ENCODE data around the gene DNAJC27. TPM values are rescaled to one million over a fixed set of nuclear protein-coding genes. Genes with fewer than 3 reads are reported as not detected.

The DNAJC27 gene
- polyA plus RNA-seq, 1 of the 3 experiments (the other 2 are of a cell fraction): 2.4 TPM

DNA sequence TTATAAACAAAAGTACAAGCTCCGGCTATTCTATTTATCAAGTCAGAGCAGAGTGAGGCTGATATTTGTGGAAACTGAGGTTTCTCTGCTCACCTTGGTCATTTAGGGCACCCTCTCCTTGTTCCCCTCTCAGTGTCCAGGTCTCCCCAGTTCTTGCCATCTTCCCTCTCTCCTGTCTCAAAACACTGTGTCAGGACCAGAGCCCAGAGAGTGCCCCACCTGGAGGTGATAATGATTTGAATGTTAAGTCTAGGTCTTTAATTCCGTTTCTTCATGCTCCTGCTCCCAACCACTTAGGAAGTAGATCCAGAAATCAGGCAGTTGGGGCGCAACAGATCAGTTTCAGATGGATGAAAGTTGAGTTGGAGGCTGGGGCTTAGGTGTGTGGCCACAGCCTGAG is 42.5 kb downstream of the DNAJC27 start:
- DNase-seq: no peak
- Histone ChIP-seq H3K9ac (no peak overlapping the region), H3K4me1 (ENCODE audit: control insufficient read depth in 1 of 2, insufficient read depth in 2 of 2, low read depth in 1 of 2, low read length in 1 of 2) (no peaks in the 10 kb centered on the region), H3F3A (replicated peaks; ENCODE audit: insufficient read depth) (no peaks in the 10 kb centered on the region), H3K79me2 (ENCODE audit: insufficient read depth) (no peaks in the 10 kb centered on the region), H4K20me1 (ENCODE audit: insufficient read depth) (no peaks in the 10 kb centered on the region), H3K4me2 (no peak overlapping the region), H3K36me3 (replicated peaks in 1 of 2; ENCODE audit: control insufficient read depth in 1 of 2, insufficient read depth in 2 of 2, low read length in 1 of 2) (no peaks in the 10 kb centered on the region), H3K4me3 (ENCODE audit: low read depth in 2 of 2, low read length in 1 of 2) (no peak overlapping the region), H2AFZ (ENCODE audit: low read depth) (no peak overlapping the region), H3K27ac (ENCODE audit: low read depth in 2 of 2, low read length in 1 of 2) (no peak overlapping the region), H3K27me3 (ENCODE audit: insufficient read depth) (no peaks in the 10 kb centered on the region), H3K9me2 (no peaks in the 10 kb centered on the region), H3K9me3 (no peaks in the 10 kb centered on the region)
- over 99% methylated on average over 3 of the region's 3 CpGs for WGBS (ENCODE audit: low lambda C conversion rate)
- TF ChIP-seq, protein P1, sequence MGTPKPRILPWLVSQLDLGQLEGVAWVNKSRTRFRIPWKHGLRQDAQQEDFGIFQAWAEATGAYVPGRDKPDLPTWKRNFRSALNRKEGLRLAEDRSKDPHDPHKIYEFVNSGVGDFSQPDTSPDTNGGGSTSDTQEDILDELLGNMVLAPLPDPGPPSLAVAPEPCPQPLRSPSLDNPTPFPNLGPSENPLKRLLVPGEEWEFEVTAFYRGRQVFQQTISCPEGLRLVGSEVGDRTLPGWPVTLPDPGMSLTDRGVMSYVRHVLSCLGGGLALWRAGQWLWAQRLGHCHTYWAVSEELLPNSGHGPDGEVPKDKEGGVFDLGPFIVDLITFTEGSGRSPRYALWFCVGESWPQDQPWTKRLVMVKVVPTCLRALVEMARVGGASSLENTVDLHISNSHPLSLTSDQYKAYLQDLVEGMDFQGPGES (IDR thresholded peaks at IDR 0.05; ENCODE audit: low read depth, low read length): no peak
- ChIA-PET POLR2A (no interaction called here), CTCF (interaction anchor here (0.8 to 1.5 kb wide), 3 partner anchors 9 to 46 kb away, joined by 3 to 4 read pairs (median 3); partner anchors contain the start of gene ADCY3)

DNA sequence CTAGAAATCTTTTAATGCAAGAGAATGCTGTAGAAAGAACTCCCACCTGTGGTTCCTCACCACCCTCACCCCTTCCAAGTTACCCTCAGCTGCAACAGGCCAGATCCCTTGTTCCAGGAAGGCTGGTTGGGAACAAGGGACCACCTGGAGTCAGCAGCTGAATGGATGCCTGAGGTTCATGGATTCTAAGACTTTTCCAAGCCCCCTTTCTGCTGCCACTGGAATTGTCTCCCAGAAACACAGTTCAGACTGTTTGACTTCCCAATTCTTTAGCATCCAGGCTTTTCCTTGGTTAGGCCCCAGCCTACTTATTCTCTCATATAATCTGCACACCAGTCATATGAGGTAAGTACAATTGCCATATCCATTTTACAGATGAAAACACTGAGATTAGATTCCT is 43.7 kb downstream of the DNAJC27 start:
- no peaks in the 10 kb centered on the region for H3K9me3 ChIP-seq
- no peaks in the 10 kb centered on the region for H3K79me2 ChIP-seq (ENCODE audit: insufficient read depth)
- no peaks in the 10 kb centered on the region for H3K4me1 ChIP-seq (ENCODE audit: control insufficient read depth in 1 of 2, insufficient read depth in 2 of 2, low read depth in 1 of 2, low read length in 1 of 2)
- H3K27ac ChIP-seq (ENCODE audit: low read depth in 2 of 2, low read length in 1 of 2): no peak overlapping the region
- H3K27me3 ChIP-seq (ENCODE audit: insufficient read depth): no peaks in the 10 kb centered on the region
- H2AFZ ChIP-seq (ENCODE audit: low read depth): no peak overlapping the region
- H3K9me2 ChIP-seq: no peaks in the 10 kb centered on the region
- H3F3A ChIP-seq (replicated peaks; ENCODE audit: insufficient read depth): no peaks in the 10 kb centered on the region
- H4K20me1 ChIP-seq (ENCODE audit: insufficient read depth): no peaks in the 10 kb centered on the region
- CTCF ChIA-PET: interaction anchor here (1.0 to 1.2 kb wide), 2 partner anchors 12 to 201 kb away, joined by 3 read pairs; no protein-coding TSS in a partner anchor
- no peak overlapping the region for H3K4me3 ChIP-seq (ENCODE audit: low read depth in 2 of 2, low read length in 1 of 2)
- H3K4me2 ChIP-seq: no peak overlapping the region
- H3K9ac ChIP-seq: no peak overlapping the region
- DNase-seq: no peak
- TF ChIP-seq, protein P1 (IDR thresholded peaks at IDR 0.05; ENCODE audit: low read depth, low read length): no peak
- TF ChIP-seq, protein P2, sequence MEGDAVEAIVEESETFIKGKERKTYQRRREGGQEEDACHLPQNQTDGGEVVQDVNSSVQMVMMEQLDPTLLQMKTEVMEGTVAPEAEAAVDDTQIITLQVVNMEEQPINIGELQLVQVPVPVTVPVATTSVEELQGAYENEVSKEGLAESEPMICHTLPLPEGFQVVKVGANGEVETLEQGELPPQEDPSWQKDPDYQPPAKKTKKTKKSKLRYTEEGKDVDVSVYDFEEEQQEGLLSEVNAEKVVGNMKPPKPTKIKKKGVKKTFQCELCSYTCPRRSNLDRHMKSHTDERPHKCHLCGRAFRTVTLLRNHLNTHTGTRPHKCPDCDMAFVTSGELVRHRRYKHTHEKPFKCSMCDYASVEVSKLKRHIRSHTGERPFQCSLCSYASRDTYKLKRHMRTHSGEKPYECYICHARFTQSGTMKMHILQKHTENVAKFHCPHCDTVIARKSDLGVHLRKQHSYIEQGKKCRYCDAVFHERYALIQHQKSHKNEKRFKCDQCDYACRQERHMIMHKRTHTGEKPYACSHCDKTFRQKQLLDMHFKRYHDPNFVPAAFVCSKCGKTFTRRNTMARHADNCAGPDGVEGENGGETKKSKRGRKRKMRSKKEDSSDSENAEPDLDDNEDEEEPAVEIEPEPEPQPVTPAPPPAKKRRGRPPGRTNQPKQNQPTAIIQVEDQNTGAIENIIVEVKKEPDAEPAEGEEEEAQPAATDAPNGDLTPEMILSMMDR (IDR thresholded peaks at IDR 0.05): 0 out of 2 replicates have a peak, but pooled peaks have one; percentile 7
- no peaks in the 10 kb centered on the region for H3K36me3 ChIP-seq (replicated peaks in 1 of 2; ENCODE audit: control insufficient read depth in 1 of 2, insufficient read depth in 2 of 2, low read length in 1 of 2)
- POLR2A ChIA-PET: no interaction called here

DNA sequence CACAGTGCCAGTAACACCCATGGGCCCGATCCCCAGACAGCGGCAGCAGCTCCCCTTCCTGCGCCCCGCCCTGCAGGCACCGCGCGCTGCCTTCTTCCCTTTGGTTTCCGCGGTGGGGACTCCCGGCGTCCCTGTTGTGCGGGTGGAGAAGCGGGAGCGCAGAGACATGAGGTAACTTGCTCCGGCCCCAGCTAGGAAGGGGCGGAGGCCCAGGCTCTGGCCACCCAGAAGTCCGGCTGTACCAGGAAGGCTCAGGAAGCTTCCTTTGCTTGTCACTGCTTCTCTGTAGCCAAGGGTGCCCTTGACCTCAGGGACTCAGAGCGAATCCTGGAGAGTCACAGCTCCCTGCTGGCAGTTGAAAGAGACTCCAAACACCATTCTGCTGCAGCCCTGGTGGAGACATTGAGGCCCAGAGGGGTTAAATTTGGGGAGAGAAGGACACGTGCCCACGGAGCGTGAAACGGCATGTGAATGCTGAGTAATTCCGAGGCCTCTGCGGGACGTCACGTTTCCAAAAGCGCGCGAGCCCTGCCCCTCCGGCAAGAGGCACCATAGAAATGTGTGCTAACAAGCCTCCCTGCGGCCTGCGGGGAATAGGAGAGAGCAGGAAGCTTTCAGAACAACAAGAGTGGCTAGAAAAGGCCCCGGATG is 45.0 kb downstream of the DNAJC27 start:
- no peak for DNase-seq
- Histone ChIP-seq H3K27ac (ENCODE audit: low read depth in 2 of 2, low read length in 1 of 2) (no peak overlapping the region), H3K9me3 (no peaks in the 10 kb centered on the region), H3K36me3 (replicated peaks in 1 of 2; ENCODE audit: control insufficient read depth in 1 of 2, insufficient read depth in 2 of 2, low read length in 1 of 2) (no peaks in the 10 kb centered on the region), H3K9ac (no peak overlapping the region), H3K79me2 (ENCODE audit: insufficient read depth) (no peaks in the 10 kb centered on the region), H3K4me1 (ENCODE audit: control insufficient read depth in 1 of 2, insufficient read depth in 2 of 2, low read depth in 1 of 2, low read length in 1 of 2) (no peaks in the 10 kb centered on the region), H4K20me1 (ENCODE audit: insufficient read depth) (no peaks in the 10 kb centered on the region), H3K27me3 (ENCODE audit: insufficient read depth) (no peaks in the 10 kb centered on the region), H2AFZ (ENCODE audit: low read depth) (no peak overlapping the region), H3K9me2 (no peaks in the 10 kb centered on the region), H3K4me2 (no peak overlapping the region), H3K4me3 (ENCODE audit: low read depth in 2 of 2, low read length in 1 of 2) (no peak overlapping the region), H3F3A (replicated peaks; ENCODE audit: insufficient read depth) (no peaks in the 10 kb centered on the region)
- 94% methylated on average over 30 of the region's 33 CpGs for WGBS (ENCODE audit: low lambda C conversion rate)
- ChIA-PET CTCF (interaction anchor here (1.2 kb wide), 1 partner anchor 11 kb away, joined by 3 read pairs; no protein-coding TSS in a partner anchor), POLR2A (no interaction called here)
- TF ChIP-seq JUND (IDR thresholded peaks at IDR 0.05): no peak
- TF ChIP-seq CHD2 (IDR thresholded peaks at IDR 0.05; ENCODE audit: low read length, partially characterized antibody): no peak
- no peak for TF ChIP-seq FOSL2 (IDR thresholded peaks at IDR 0.05; ENCODE audit: borderline replicate concordance, low read depth)
- TF ChIP-seq, protein P3, sequence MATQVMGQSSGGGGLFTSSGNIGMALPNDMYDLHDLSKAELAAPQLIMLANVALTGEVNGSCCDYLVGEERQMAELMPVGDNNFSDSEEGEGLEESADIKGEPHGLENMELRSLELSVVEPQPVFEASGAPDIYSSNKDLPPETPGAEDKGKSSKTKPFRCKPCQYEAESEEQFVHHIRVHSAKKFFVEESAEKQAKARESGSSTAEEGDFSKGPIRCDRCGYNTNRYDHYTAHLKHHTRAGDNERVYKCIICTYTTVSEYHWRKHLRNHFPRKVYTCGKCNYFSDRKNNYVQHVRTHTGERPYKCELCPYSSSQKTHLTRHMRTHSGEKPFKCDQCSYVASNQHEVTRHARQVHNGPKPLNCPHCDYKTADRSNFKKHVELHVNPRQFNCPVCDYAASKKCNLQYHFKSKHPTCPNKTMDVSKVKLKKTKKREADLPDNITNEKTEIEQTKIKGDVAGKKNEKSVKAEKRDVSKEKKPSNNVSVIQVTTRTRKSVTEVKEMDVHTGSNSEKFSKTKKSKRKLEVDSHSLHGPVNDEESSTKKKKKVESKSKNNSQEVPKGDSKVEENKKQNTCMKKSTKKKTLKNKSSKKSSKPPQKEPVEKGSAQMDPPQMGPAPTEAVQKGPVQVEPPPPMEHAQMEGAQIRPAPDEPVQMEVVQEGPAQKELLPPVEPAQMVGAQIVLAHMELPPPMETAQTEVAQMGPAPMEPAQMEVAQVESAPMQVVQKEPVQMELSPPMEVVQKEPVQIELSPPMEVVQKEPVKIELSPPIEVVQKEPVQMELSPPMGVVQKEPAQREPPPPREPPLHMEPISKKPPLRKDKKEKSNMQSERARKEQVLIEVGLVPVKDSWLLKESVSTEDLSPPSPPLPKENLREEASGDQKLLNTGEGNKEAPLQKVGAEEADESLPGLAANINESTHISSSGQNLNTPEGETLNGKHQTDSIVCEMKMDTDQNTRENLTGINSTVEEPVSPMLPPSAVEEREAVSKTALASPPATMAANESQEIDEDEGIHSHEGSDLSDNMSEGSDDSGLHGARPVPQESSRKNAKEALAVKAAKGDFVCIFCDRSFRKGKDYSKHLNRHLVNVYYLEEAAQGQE (IDR thresholded peaks at IDR 0.05; ENCODE audit: low read depth, low read length): no peak
- TF ChIP-seq YY1 (IDR thresholded peaks at IDR 0.05; ENCODE audit: low read depth): no peak
- TF ChIP-seq SMC3 (IDR thresholded peaks at IDR 0.05; ENCODE audit: low read depth, low read length): no peak
- TF ChIP-seq, protein P2 (IDR thresholded peaks at IDR 0.05): no peak
- no peak for TF ChIP-seq NFIC (IDR thresholded peaks at IDR 0.05; ENCODE audit: borderline replicate concordance)
